Endodermal cell (in vitro differentiated cells): Measurements from ENCODE around the gene IPCEF1. TPM values are rescaled to one million over a fixed set of nuclear protein-coding genes. Genes with fewer than 3 reads are reported as not detected.

Experiments used
- DNase-seq: peaks from one replicate; pipeline ENCODE4 v3.0.0-alpha.2; 2017
- H3K27ac ChIP-seq: 2 replicates; pipeline ENCODE4 v1.5.1; 2013; ENCODE audit warnings: mild to moderate bottlenecking, low read depth, low read length, moderate library complexity
- H3K27me3 ChIP-seq: 2 replicates; pipeline ENCODE4 v1.6.1; 2013; ENCODE audit warnings: mild to moderate bottlenecking, low read length, moderate library complexity; ENCODE audit not compliant: insufficient read depth, control insufficient read depth, poor library complexity, severe bottlenecking
- H3K36me3 ChIP-seq: 2 replicates; pipeline ENCODE4 v1.7.0; 2013; ENCODE audit warnings: mild to moderate bottlenecking, low read length, moderate library complexity; ENCODE audit not compliant: control insufficient read depth, insufficient read depth
- H3K4me1 ChIP-seq: one replicate; pipeline ENCODE4 v1.7.0; 2013; ENCODE audit warnings: low read length; ENCODE audit not compliant: control insufficient read depth, insufficient read depth
- H3K4me3 ChIP-seq: 2 replicates; pipeline ENCODE4 v1.5.1; 2013; ENCODE audit warnings: mild to moderate bottlenecking, low read length, moderate library complexity
- H3K9ac ChIP-seq: 2 replicates; pipeline ENCODE4 v1.6.1; 2013; ENCODE audit warnings: mild to moderate bottlenecking, low read length, moderate library complexity; ENCODE audit not compliant: poor library complexity, severe bottlenecking; ENCODE audit errors: extremely low read depth
- H3K9me3 ChIP-seq: 2 replicates; pipeline ENCODE4 v1.6.1; 2013; ENCODE audit warnings: mild to moderate bottlenecking, low read length, moderate library complexity; ENCODE audit not compliant: control insufficient read depth
- H3K27ac Mint-ChIP-seq: 2 replicates; pipeline ENCODE4 v1.8.0; 2020; ENCODE audit warnings: mixed read lengths
- H3K27me3 Mint-ChIP-seq: 2 replicates; pipeline ENCODE4 v1.8.0; 2021; ENCODE audit warnings: mild to moderate bottlenecking, mixed read lengths; ENCODE audit not compliant: insufficient read depth
- H3K36me3 Mint-ChIP-seq: 2 replicates; pipeline ENCODE4 v1.8.0; 2020; ENCODE audit warnings: low read depth, mixed read lengths
- H3K4me1 Mint-ChIP-seq: 2 replicates; pipeline ENCODE4 v1.8.0; 2020; ENCODE audit warnings: mixed read lengths
- H3K4me3 Mint-ChIP-seq: 2 replicates; pipeline ENCODE4 v1.8.0; 2020; ENCODE audit warnings: mild to moderate bottlenecking, moderate library complexity, mixed read lengths
- H3K9me3 Mint-ChIP-seq: 2 replicates; pipeline ENCODE4 v1.8.0; 2020; ENCODE audit warnings: mild to moderate bottlenecking, mixed read lengths
- CTCF ChIP-seq: fragments of 200-600 bp; sonication (generic); conservative IDR thresholded peaks from 2 replicates; pipeline ENCODE4 v1.5.0; 2021; ENCODE audit warnings: antibody characterized with exemption, mild to moderate bottlenecking
- WGBS, 2 experiments: methylation state at CpG; one replicate each; pipeline versions ENCODE4 v1.1.5 to v1.1.7; 2013; ENCODE audit warnings: missing lambda C conversion rate in 2 of 2, mixed read lengths in 1 of 2; ENCODE audit not compliant: insufficient coverage in 1 of 2, insufficient read length in 1 of 2; 5-methylcytosine and 5-hydroxymethylcytosine counted together
- total RNA-seq, 2 donors: library from RNA; stranded (reverse); fragmentation: NEBNext Ultra II Directional in 1 of 2; extraction: Animal tissue kit (Norgen Biotek cat#: 25700) in 1 of 2; gene quantifications; 2 replicates in 1 of 2; 3 replicates in 1 of 2; pipeline ENCODE4 v1.2.1, GENCODE V29; 2021

IPCEF1 gene
- total RNA-seq, 2 donors from 2014 or later: 2.2 to 2.8 TPM

GRCh38 chr6:154386848-154387717 lies 30.5 kb upstream of the IPCEF1 start:
- no peak overlapping the region for H3K27ac ChIP-seq
- no peaks in the 10 kb centered on the region for H3K9me3 ChIP-seq
- no peak for DNase-seq
- Mint-ChIP-seq H3K4me1 (no peaks in the 10 kb centered on the region), H3K27ac (no peak overlapping the region), H3K9me3 (peaks cover 10% of the 10 kb centered on the region), H3K4me3 (no peak overlapping the region), H3K27me3 (no peaks in the 10 kb centered on the region), H3K36me3 (no peaks in the 10 kb centered on the region)
- H3K36me3 ChIP-seq: no peaks in the 10 kb centered on the region
- no peak for TF ChIP-seq CTCF
- no peaks in the 10 kb centered on the region for H3K27me3 ChIP-seq
- no peak overlapping the region for H3K9ac ChIP-seq
- no peak overlapping the region for H3K4me3 ChIP-seq
- no peaks in the 10 kb centered on the region for H3K4me1 ChIP-seq
- 83 to 85% methylated on average over 4 to 5 of the region's 5 CpGs for WGBS, 2 experiments

- no peak overlapping the region for H3K27ac ChIP-seq
- Mint-ChIP-seq H3K36me3 (no peaks in the 10 kb centered on the region), H3K9me3 (peaks cover 6% of the 10 kb centered on the region), H3K27ac (no peak overlapping the region), H3K4me3 (no peak overlapping the region), H3K27me3 (no peaks in the 10 kb centered on the region), H3K4me1 (peaks cover 2% of the 10 kb centered on the region)
- DNase-seq: no peak
- no peaks in the 10 kb centered on the region for H3K27me3 ChIP-seq
- 76 to 89% methylated on average over 2 of the region's 2 CpGs for WGBS, 2 experiments
- no peak overlapping the region for H3K4me3 ChIP-seq
- no peak for TF ChIP-seq CTCF
- no peaks in the 10 kb centered on the region for H3K4me1 ChIP-seq
- no peaks in the 10 kb centered on the region for H3K9me3 ChIP-seq
- no peak overlapping the region for H3K9ac ChIP-seq
- no peaks in the 10 kb centered on the region for H3K36me3 ChIP-seq
Observed at GRCh38 chr6:154384191-154384590, 27.6 kb upstream of the IPCEF1 start.

GRCh38 chr6:154383273-154383672 lies 26.7 kb upstream of the IPCEF1 start:
- Histone ChIP-seq H3K4me1 (no peaks in the 10 kb centered on the region), H3K36me3 (no peaks in the 10 kb centered on the region), H3K27ac (no peak overlapping the region), H3K9me3 (no peaks in the 10 kb centered on the region), H3K4me3 (no peak overlapping the region), H3K27me3 (no peaks in the 10 kb centered on the region), H3K9ac (no peak overlapping the region)
- Mint-ChIP-seq H3K4me3 (no peak overlapping the region), H3K27ac (no peak overlapping the region), H3K4me1 (peaks cover 2% of the 10 kb centered on the region), H3K9me3 (peaks cover 3% of the 10 kb centered on the region), H3K36me3 (no peaks in the 10 kb centered on the region), H3K27me3 (no peaks in the 10 kb centered on the region)
- DNase-seq: no peak
- WGBS, 2 experiments: 95 to 100% methylated on average over 4 to 6 of the region's 6 CpGs
- TF ChIP-seq CTCF: no peak
